IPS-NIHi7 (cell line): ENCODE measurements around the gene USP6NL.

ENCODE experiments used
- DNase-seq: peaks from one replicate; pipeline ENCODE4 v3.0.0; 2012; ENCODE audit warnings: mixed read lengths; ENCODE audit errors: extremely low spot score

The USP6NL gene

GRCh38 chr10:11593612-11594011 lies 17.8 kb downstream of the USP6NL start:
- DNase-seq, result no peak

DNA sequence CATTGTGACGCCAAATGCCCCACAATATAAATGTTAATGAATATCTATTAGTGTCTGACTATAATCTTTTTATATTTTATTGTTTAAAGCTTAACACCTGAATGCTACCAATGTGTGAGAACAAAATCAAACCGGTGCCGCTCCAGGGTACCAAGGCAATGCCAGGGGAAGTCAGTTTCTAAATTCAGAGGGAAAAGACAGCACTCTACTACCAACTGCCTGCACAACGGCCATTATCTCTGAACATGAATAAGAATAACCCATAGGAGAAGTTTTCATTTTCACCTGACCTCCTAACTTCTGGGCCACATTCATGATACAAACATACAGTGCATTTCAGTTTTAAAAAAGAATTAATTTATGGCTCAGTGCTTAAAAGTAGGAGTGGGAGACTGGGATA lies 21.7 kb downstream of the USP6NL start:
- no peak for DNase-seq

GRCh38 chr10:11588873-11589574 lies 22.4 kb downstream of the USP6NL start:
- DNase-seq, result no peak

DNA sequence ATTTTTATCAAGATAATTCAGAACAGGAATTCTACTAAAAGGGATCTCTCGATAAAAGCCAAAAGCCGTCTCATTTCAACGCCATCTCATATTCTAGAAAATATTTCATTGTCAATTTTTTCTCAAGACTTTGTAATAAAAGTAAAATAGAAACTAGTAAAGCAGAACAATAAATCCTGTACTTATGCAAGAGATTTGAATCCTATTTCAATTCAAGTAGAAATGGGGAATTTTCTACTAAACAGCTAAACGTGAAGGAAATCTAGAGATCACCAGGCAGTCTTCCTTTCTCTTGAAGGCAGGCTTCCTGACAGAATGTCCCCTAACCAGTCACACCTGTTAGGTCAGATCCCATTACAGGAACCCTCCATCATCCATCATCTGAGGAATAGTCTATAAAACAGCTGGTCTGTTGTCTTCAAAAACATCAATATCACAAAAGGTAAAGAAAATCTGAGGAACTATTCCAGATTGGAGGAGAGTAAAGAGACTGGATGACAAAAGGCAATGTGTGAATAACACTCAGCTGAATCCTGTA lies 23.7 kb downstream of the USP6NL start:
- DNase-seq, result no peak

GRCh38 chr10:11586170-11586569 lies 25.3 kb downstream of the USP6NL start:
- no peak for DNase-seq

GRCh38 chr10:11581213-11581612 lies 30.2 kb downstream of the USP6NL start:
- DNase-seq, result no peak

- no peak for DNase-seq
Observed at GRCh38 chr10:11579885-11580284, 31.6 kb downstream of the USP6NL start.

DNA sequence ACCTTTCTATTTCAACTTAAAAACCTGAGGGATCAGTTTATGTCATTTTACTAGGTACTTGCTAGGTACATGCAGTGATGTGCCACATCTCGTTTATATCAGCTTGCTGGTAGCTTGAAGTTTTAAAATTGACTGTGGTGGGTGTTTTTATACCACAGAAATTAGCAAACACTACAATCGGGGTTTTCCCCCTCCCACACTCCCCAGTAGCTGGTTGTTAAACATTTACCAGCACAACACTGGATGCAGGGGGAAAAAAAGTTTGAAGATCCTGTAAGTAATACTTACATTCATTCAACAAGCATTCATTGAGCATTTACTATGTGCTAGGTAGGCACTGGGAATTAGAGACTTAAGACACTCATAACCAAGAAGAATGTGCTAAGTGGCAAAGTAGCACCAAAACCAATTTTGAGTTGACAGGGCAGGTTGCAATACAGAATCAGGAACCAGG lies 32.6 kb downstream of the USP6NL start:
- DNase-seq, result no peak

DNA sequence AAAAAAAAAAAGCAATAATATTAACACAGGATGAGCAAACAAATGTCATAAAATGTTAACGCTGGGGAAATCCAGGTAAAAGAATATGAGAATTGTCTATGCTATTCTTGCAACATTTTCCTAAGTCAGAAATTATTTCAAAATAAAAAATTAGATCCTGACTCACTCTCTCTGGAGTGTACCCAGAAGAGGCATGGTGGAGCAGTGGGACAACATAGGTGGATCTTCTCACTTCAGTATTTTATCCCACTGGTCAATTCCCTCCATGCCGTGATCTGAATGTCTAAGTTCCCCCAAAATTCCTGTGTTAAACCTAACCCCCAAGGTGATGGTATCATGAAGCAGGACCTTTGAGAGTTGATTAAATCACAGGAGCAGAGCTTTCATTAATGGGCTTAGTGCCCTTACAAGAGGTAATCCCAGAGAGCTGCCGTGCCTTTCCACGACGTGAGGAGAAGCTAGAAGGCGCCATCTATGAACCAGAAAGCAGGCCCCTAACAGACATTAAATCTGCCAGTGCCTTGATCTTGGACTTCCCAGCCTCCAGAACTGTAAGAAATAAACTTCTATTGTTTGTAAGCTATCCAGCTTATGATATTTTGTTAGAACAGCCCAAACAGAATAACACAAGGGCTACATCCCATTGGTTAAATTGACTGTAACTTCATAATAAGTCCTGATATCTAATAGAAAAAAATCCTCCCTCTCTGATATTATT lies 35.2 kb downstream of the USP6NL start:
- no peak for DNase-seq

DNA sequence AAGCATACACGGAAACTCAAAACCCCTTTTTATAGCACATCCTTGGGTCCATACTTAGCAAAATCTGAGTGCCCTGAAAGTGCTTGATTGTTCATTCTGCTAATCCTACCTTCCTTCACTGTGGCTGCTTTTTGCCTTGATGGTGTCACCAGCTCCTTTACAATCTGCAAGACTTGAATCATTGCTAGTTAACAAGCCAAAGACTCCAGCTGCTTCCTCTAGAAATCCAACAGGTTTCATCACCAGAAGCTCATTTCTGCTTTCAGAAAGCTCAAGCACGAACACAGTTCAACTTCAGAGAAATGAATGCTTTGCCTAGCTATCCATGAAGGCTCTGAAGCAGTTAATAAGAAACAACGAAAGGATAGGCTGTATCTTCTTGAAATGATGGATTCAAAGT lies 38.0 kb downstream of the USP6NL start:
- DNase-seq, result no peak

- DNase-seq, result no peak
Observed at GRCh38 chr10:11570751-11571150, 40.7 kb downstream of the USP6NL start.

GRCh38 chr10:11569471-11569870 lies 42.0 kb downstream of the USP6NL start:
- DNase-seq, result no peak

DNA sequence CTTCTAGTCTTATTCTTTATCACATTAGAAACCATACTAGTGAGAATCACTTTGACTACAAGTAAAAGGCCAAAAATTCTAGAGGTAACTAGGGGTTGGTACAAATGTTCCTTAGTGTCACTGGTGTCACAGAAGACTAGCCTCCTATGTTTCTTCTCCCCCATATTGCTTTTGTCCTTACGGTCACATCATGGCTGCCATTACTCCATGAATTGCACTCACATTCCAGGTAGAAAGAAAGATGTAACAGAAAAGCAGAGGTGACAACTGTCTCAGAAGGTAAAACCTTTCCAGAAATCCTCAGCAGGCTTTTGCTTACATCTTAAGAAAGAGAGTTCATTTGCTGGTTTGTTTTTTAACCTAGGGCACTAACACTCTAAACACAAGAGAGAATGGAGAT lies 42.9 kb downstream of the USP6NL start:
- DNase-seq, result no peak

- no peak for DNase-seq
Observed at GRCh38 chr10:11564741-11565140, 46.7 kb downstream of the USP6NL start.

- no peak for DNase-seq
Observed at GRCh38 chr10:11563936-11564335, 47.5 kb downstream of the USP6NL start.

- no peak for DNase-seq
Observed at GRCh38 chr10:11562888-11563287, 48.6 kb downstream of the USP6NL start.

GRCh38 chr10:11560076-11560709 lies 51.3 kb downstream of the USP6NL start:
- no peak for DNase-seq

DNA sequence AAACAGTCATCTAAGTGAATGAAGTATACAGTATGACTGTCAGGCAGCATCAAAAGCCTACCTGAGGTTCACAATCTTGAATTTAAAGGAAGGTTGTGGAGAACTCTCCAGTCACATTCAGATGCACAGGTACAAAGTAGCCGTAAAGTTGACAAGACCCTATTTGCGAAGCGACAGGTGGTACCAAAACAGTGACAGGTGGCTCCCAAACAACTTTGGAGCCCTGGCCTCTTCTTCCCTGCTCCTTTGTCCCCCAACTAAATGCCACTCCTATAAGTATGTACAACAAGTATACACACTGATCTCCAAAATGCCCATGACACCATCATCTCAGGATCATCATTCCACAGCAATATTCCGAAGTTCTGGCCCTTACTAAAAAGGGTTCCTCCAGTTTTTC lies 53.5 kb downstream of the USP6NL start:
- DNase-seq, result no peak

DNA sequence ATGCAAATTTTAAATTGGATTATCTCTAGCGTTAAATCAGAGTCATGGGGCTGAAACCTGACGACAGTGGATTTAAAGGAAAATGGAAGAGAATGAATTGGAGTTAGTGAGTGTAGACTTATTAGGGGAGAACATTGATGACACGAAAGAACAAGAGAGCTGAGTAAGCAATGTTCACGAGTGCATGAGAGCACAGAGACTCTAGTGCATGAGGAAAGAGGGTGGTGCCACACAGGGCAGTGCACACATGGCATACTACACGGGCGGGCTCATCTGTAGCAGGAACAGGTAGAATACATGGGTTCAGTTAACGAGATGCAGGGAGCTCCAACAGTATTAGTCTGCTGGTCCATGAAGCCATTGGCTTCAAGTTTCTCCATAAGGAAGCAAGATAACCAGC lies 53.9 kb downstream of the USP6NL start:
- no peak for DNase-seq

- DNase-seq, result no peak
Observed at GRCh38 chr10:11555556-11555955, 55.9 kb downstream of the USP6NL start.

GRCh38 chr10:11553773-11554381 lies 57.6 kb downstream of the USP6NL start:
- no peak for DNase-seq

DNA sequence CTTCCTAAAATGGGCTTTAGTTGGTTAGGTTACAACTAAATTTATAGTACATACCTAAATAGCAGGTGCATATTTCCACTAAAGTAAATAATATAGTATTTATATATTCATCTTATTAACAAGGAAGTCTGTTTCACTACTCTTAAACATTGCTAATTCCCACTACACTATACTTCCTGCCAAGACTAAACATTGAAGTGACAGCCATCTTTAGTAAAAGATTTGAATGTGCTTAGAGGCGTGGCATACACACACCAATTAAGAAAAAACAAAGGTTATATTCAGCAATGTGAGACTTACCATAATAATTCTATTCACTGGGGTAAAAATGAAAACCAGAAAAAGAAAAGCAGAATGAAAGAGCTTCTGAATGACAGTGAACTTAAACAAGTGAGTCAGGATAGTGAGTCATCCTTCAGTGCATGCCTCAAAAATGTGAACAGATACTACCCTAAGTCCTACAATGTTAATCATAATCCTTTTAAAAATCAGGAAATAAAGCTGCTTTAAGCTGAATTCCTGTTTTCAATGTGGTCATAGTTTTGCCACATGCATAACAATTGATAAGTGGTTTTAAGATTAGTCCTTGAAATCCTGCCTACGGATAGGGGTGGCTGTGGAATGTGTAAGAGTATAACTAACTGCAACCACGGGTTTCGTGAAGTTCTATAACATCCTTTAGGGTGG lies 59.4 kb downstream of the USP6NL start:
- DNase-seq, result no peak
